Peyer's patch (tissue), 4 donors: Measurements from ENCODE around the gene ITGA7.

Experiments used
- CTCF ChIP-seq, 6 experiments: fragments of 450-650 bp in 4 of 6; fragments of 200-600 bp in 2 of 6; sonication (generic) in 1 of 6; IDR thresholded peaks; one replicate each; pipeline ENCODE4 v1.5.1; 2017 to 2019; ENCODE audit warnings: antibody characterized with exemption in 6 of 6, mild to moderate bottlenecking in 3 of 6, moderate library complexity in 1 of 6
- POLR2A ChIP-seq, 2 donors: fragments of 450-650 bp; IDR thresholded peaks; one replicate each; pipeline ENCODE4 v1.5.1; 2017; ENCODE audit warnings: antibody characterized with exemption in 2 of 2, mild to moderate bottlenecking in 2 of 2, moderate library complexity in 2 of 2

GRCh38 chr12:55718015-55718414, 10.3 kb upstream of the ITGA7 start:
- TF ChIP-seq CTCF (IDR thresholded peaks at IDR 0.05) (no peak), POLR2A (IDR thresholded peaks at IDR 0.05) (no peak)
